Uterus (tissue), 4 donors: Measurements from ENCODE around the gene WWOX. TPM values are rescaled to one million over a fixed set of nuclear protein-coding genes. Genes with fewer than 3 reads are reported as not detected.

Source experiments
- DNase-seq, 2 donors: peaks; one replicate each; pipeline ENCODE4 v3.0.0-alpha.2; 2019 to 2020
- H3K27ac ChIP-seq, 2 donors: fragments of 200-600 bp; sonication (generic); 1 replicate in 1 of 2; 2 replicates in 1 of 2; pipeline ENCODE4 v1.5.1; 2016 to 2018
- H3K27me3 ChIP-seq, 2 donors: fragments of 200-600 bp; sonication (generic); one replicate each; pipeline ENCODE4 v1.5.1; 2018 to 2019; ENCODE audit warnings: control low read depth in 1 of 2
- H3K36me3 ChIP-seq, 2 donors: fragments of 200-600 bp; sonication (generic); one replicate each; pipeline ENCODE4 v1.5.1; 2019; ENCODE audit warnings: control low read depth in 1 of 2
- H3K4me1 ChIP-seq, 2 donors: fragments of 200-600 bp; sonication (generic); one replicate each; pipeline ENCODE4 v1.5.1; 2018 to 2019; ENCODE audit warnings: control low read depth in 1 of 2
- H3K4me3 ChIP-seq, 2 donors: fragments of 200-600 bp; sonication (generic); 1 replicate in 1 of 2; 2 replicates in 1 of 2; pipeline ENCODE4 v1.5.1; 2018 to 2019; ENCODE audit warnings: mild to moderate bottlenecking in 1 of 2
- H3K9me3 ChIP-seq, 2 donors: fragments of 200-600 bp; sonication (generic); one replicate each; pipeline ENCODE4 v1.5.1; 2019; ENCODE audit warnings: control low read depth in 1 of 2
- POLR2A ChIP-seq, 2 donors: fragments of 450-650 bp; IDR thresholded peaks; one replicate each; pipeline ENCODE4 v1.6.1; 2016; ENCODE audit warnings: antibody characterized with exemption in 2 of 2, mild to moderate bottlenecking in 1 of 2, moderate library complexity in 1 of 2
- intact Hi-C: fragments of 100-400 bp; cut with DNase I; formaldehyde crosslinking; loops from one replicate; pipeline ENCODE4 v1.15.1; 2023; ENCODE audit warnings: low total_unique reads
- total RNA-seq, 4 donors: library from RNA; depleted of rRNA in 3 of 4; stranded (reverse); fragments of >200 nt in 3 of 4; gene quantifications; one replicate each; pipeline versions ENCODE4 v1.1.0 to v1.2.4, GENCODE V29; 2014 to 2023
- TF ChIP-seq, protein P1 (sequence below), 4 experiments: fragments of 200-600 bp in 2 of 4; fragments of 450-650 bp in 2 of 4; sonication (generic) in 2 of 4; IDR thresholded peaks; one replicate each; pipeline ENCODE4 v1.5.1; 2016 to 2019; ENCODE audit warnings: antibody characterized with exemption in 4 of 4, mild to moderate bottlenecking in 2 of 4, moderate library complexity in 1 of 4
- donor health status: DM: yes; HTN: yes; CAD: no.

The WWOX gene
- total RNA-seq, 4 donors from 2014 or later: 34.1 to 99.9 (median 55.8) TPM

DNA sequence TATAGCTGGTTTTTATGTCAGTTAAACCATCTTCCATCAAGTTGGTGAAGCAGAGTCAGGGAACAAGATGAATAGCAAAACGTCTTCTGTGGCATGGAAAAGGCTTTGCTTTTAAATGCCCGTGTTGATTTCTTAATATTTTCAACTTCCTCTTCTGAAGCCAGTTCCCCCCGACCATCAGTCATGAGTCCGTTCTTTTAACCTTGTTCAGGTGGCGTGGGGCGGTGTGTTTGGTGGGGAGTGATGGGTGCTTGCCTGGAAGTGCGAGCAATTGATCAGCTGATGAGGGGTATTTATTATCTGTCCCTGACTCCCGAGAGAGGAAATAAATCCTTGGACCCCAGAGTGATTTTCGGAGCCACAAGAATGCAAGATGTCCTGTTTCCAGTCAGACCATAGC is 147.1 kb downstream of the WWOX start:
- no peaks in the 10 kb centered on the region for H3K9me3 ChIP-seq

DNA sequence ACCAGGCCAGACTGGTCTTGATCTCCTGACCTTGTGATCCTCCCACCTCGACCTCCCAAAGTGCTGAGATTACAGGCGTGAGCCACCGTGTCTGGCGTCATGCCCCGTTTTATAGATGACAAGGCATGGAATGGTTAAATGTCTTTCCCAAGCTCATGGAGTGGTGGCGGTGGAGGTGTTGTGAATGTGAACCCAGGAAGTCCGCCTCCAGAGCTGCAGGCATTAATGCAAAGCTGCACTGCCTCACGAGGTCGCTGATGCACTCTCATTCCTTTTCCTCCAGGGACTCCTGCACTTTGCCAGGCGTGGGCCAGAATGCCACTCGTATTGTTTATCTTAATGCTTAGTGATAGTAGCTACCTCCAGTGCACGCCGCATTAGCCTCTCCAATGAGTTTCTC is 149.6 kb downstream of the WWOX start:
- Histone ChIP-seq H3K27ac (no peak overlapping the region), H3K36me3 (no peaks in the 10 kb centered on the region), H3K4me1 (no peaks in the 10 kb centered on the region), H3K4me3 (no peak overlapping the region), H3K9me3 (no peaks in the 10 kb centered on the region), H3K27me3 (no peaks in the 10 kb centered on the region)
- DNase-seq: no peak
- intact Hi-C loops: no loop called here
- TF ChIP-seq, protein P1, sequence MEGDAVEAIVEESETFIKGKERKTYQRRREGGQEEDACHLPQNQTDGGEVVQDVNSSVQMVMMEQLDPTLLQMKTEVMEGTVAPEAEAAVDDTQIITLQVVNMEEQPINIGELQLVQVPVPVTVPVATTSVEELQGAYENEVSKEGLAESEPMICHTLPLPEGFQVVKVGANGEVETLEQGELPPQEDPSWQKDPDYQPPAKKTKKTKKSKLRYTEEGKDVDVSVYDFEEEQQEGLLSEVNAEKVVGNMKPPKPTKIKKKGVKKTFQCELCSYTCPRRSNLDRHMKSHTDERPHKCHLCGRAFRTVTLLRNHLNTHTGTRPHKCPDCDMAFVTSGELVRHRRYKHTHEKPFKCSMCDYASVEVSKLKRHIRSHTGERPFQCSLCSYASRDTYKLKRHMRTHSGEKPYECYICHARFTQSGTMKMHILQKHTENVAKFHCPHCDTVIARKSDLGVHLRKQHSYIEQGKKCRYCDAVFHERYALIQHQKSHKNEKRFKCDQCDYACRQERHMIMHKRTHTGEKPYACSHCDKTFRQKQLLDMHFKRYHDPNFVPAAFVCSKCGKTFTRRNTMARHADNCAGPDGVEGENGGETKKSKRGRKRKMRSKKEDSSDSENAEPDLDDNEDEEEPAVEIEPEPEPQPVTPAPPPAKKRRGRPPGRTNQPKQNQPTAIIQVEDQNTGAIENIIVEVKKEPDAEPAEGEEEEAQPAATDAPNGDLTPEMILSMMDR (IDR thresholded peaks at IDR 0.05): no peak
- no peak for TF ChIP-seq POLR2A (IDR thresholded peaks at IDR 0.05)

More for the DNA sequence above, 147.1 kb downstream of the WWOX start:
- no peak for DNase-seq
- Histone ChIP-seq H3K27ac (no peak overlapping the region), H3K4me3 (no peak overlapping the region), H3K27me3 (no peaks in the 10 kb centered on the region), H3K36me3 (no peaks in the 10 kb centered on the region), H3K4me1 (no peaks in the 10 kb centered on the region)
- intact Hi-C loops: no loop called here
- no peak for TF ChIP-seq POLR2A (IDR thresholded peaks at IDR 0.05)
- TF ChIP-seq, protein P1 (IDR thresholded peaks at IDR 0.05): no peak

DNA sequence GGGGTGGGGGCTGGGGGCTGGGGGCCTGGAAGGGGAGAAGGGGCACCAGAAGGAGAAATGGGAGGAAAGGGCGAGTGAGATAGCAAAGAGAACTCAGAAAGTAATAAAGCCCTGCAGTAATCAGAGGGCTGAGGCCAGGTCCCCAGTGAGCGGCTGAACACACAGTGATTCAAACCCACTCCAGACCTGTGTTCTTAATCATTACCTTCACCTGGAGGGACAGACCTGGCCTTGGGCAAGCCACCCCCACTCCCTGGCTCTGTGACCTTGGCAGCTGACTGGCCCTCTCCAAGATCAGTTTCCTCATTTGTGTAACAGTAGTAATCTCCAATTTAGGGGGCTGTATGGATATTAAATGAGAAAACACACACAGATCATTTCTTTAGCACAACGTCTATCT is 150.4 kb downstream of the WWOX start:
- Histone ChIP-seq H3K36me3 (no peaks in the 10 kb centered on the region), H3K27ac (no peak overlapping the region), H3K27me3 (no peaks in the 10 kb centered on the region), H3K9me3 (no peaks in the 10 kb centered on the region), H3K4me3 (no peak overlapping the region), H3K4me1 (no peaks in the 10 kb centered on the region)
- DNase-seq: no peak
- intact Hi-C loops: no loop called here
- TF ChIP-seq, protein P1 (IDR thresholded peaks at IDR 0.05): no peak
- TF ChIP-seq POLR2A (IDR thresholded peaks at IDR 0.05): no peak

DNA sequence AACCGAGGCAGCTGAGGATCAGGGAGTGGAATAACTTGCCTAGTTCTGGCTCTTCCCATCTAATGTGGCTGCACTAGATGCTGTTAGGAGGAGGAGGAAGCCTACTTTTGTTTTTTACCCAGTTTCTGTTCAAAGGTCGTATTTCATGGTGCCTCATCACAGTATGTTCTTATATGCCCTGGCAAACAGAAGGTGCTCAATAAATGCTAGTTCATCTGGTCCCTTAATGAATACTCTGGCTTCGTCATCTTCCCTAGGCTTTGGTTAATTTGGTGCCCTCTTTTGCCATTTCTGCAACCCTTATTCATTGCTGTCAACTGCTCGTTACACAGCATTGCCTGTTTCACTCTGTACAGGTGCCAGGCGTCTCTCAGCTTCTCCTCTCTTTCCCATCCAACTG is 151.7 kb downstream of the WWOX start:
- intact Hi-C loops: no loop called here
- no peaks in the 10 kb centered on the region for H3K36me3 ChIP-seq

DNA sequence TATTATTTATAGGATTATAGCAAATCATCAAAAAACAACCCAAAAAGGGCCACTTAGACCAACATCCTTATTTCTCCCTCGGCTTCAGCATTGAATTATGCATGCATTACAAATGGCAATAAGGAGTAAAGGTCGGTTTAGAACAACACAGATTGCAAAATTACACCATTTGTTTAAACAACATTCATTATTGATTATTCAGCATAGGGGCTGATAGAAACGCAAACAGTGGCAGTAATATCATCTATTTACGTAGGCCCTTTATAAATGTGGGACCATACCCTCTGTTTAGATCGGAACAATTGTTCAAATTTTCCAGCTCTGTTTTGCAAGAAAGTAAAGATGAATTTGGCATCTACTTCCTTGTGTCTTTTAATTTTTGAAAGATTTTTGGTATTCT is 153.3 kb downstream of the WWOX start:
- no peak overlapping the region for H3K4me3 ChIP-seq
- H3K36me3 ChIP-seq: no peaks in the 10 kb centered on the region
- no peaks in the 10 kb centered on the region for H3K27me3 ChIP-seq
- no peaks in the 10 kb centered on the region for H3K9me3 ChIP-seq
- H3K27ac ChIP-seq: no peak overlapping the region
- TF ChIP-seq, protein P1 (IDR thresholded peaks at IDR 0.05): no peak
- TF ChIP-seq POLR2A (IDR thresholded peaks at IDR 0.05): no peak
- no peak for DNase-seq
- intact Hi-C loops: no loop called here
- no peaks in the 10 kb centered on the region for H3K4me1 ChIP-seq

More for the DNA sequence above, 151.7 kb downstream of the WWOX start:
- no peak for DNase-seq
- Histone ChIP-seq H3K27ac (no peak overlapping the region), H3K4me1 (no peaks in the 10 kb centered on the region), H3K4me3 (no peak overlapping the region), H3K27me3 (no peaks in the 10 kb centered on the region), H3K9me3 (no peaks in the 10 kb centered on the region)
- no peak for TF ChIP-seq POLR2A (IDR thresholded peaks at IDR 0.05)
- TF ChIP-seq, protein P1 (IDR thresholded peaks at IDR 0.05): no peak
